Skeletal muscle satellite cell (primary cell): ENCODE results near the gene DLX2.

Experiments
- H3K27me3 ChIP-seq: 2 replicates; pipeline ENCODE4 v1.7.0; 2013; ENCODE audit warnings: low read length; ENCODE audit not compliant: control insufficient read depth, insufficient read depth
- H3K36me3 ChIP-seq: 2 replicates; pipeline ENCODE4 v1.7.0; 2013; ENCODE audit warnings: mild to moderate bottlenecking, control low read depth, low read length; ENCODE audit not compliant: insufficient read depth
- H3K4me1 ChIP-seq: 2 replicates; pipeline ENCODE4 v1.7.0; 2013; ENCODE audit warnings: low read length; ENCODE audit not compliant: control insufficient read depth, insufficient read depth
- H3K4me2 ChIP-seq: 2 replicates; pipeline ENCODE4 v1.7.0; 2013; ENCODE audit warnings: mild to moderate bottlenecking, low read length
- H3K4me3 ChIP-seq: 2 replicates; pipeline ENCODE4 v1.7.0; 2013; ENCODE audit warnings: low read length
- H3K9ac ChIP-seq: 2 replicates; pipeline ENCODE4 v1.7.0; 2013; ENCODE audit warnings: mild to moderate bottlenecking, low read depth, low read length, moderate library complexity
- H3K9me3 ChIP-seq: replicated peaks from 2 replicates; pipeline ENCODE4 v1.7.0; 2013; ENCODE audit warnings: mild to moderate bottlenecking, control low read depth, low read length

Gene DLX2

DNA sequence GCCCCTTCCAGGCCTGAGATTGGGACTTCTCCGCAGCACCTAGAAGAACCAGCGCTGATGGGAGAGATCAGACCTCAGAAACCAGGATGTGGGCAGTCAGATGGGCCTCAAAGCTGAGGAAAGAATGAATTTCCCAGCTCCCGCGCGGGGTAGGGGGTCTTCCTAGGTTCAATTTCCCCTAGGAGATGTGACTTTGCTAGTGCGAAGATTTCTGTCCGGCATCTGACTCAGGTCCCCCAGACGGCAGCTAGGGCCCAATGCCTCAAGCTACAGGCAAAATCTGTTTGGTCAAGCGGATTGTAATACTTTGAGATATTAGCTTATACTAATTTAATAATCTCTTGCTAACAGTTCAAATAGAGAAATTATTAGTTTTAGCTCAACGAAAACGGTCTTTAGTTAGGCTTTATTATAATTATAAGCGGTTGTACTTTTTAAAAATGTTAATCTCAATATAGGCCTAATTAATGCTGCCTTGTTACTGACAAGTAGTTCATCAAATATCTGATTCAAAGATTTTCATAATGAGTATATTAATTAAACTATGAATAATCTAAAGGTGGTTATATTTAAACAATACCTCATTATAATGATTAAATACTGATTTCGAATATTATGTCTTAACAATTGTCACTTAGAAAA, 11.6 kb downstream of the DLX2 start:
- Histone ChIP-seq H3K9me3 (no peaks in the 10 kb centered on the region), H3K9ac (no peak overlapping the region), H3K4me3 (no peak overlapping the region), H3K36me3 (peaks cover 12% of the 10 kb centered on the region), H3K4me1 (peaks cover 33% of the 10 kb centered on the region), H3K4me2 (no peak overlapping the region), H3K27me3 (peaks cover 7% of the 10 kb centered on the region)

DNA sequence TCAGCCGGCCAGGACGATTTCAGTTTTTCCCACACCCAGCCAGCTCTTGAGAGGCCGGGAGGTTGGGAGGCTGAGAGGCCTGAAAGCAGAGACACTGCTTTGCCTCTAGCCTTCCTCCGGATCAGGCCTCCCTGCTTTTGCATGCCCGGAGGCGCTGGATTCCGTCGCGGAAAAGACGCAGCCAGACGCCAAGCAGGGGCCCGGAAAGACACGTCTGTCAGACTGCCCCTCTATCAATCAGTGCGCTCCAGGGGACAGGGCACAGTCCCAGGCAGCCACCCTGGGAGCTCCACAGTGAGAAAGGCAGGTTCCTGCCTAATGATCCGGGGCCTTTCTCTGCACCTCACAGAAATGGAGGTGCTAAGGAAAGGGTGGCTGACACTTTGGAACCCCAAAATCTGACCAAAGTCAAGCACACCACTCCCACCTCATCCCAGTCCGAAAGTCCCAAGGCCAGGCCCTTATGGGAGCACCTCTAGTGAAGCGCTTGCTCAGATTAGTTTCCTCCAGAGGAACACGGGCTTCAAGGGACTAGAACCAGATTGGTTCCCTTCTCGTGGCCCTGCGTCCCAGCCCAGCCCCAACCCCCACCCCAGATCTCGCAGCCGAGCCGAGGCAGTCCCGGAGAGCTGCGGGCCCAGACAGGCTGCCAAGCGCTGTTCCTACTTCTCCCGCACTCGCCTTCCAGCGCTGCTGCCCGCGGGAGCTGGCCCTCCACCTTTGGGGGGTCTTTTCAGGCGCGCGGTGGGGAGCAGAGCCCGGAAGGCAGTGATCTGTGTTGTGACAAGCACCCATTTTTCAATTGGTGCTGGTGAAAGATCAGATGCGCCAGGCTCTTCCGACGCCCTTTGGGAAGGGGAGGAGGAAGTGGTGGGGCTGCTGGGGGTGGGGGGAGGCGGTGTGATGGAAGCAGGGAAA, 12.4 kb downstream of the DLX2 start:
- Histone ChIP-seq H3K4me1 (peaks cover 27% of the 10 kb centered on the region), H3K9ac (no peak overlapping the region), H3K4me2 (no peak overlapping the region)

GRCh38 chr2:172089633-172090032, 13.1 kb downstream of the DLX2 start:
- peaks cover 27% of the 10 kb centered on the region for H3K4me1 ChIP-seq
- no peak overlapping the region for H3K4me3 ChIP-seq
- no peak overlapping the region for H3K4me2 ChIP-seq
- peaks cover 12% of the 10 kb centered on the region for H3K36me3 ChIP-seq
- H3K27me3 ChIP-seq, result peaks cover 7% of the 10 kb centered on the region
- H3K9ac ChIP-seq, result no peak overlapping the region
- H3K9me3 ChIP-seq, result no peaks in the 10 kb centered on the region

More for the DNA sequence above, 12.4 kb downstream of the DLX2 start:
- Histone ChIP-seq H3K36me3 (peaks cover 12% of the 10 kb centered on the region), H3K27me3 (peaks cover 7% of the 10 kb centered on the region), H3K4me3 (no peak overlapping the region), H3K9me3 (no peaks in the 10 kb centered on the region)

- Histone ChIP-seq H3K4me2 (no peak overlapping the region), H3K9me3 (no peaks in the 10 kb centered on the region), H3K4me3 (no peak overlapping the region), H3K9ac (no peak overlapping the region), H3K4me1 (peaks cover 30% of the 10 kb centered on the region), H3K27me3 (peaks cover 7% of the 10 kb centered on the region), H3K36me3 (peaks cover 12% of the 10 kb centered on the region)
Measured at GRCh38 chr2:172089005-172089504, 13.6 kb downstream of the DLX2 start.

DNA sequence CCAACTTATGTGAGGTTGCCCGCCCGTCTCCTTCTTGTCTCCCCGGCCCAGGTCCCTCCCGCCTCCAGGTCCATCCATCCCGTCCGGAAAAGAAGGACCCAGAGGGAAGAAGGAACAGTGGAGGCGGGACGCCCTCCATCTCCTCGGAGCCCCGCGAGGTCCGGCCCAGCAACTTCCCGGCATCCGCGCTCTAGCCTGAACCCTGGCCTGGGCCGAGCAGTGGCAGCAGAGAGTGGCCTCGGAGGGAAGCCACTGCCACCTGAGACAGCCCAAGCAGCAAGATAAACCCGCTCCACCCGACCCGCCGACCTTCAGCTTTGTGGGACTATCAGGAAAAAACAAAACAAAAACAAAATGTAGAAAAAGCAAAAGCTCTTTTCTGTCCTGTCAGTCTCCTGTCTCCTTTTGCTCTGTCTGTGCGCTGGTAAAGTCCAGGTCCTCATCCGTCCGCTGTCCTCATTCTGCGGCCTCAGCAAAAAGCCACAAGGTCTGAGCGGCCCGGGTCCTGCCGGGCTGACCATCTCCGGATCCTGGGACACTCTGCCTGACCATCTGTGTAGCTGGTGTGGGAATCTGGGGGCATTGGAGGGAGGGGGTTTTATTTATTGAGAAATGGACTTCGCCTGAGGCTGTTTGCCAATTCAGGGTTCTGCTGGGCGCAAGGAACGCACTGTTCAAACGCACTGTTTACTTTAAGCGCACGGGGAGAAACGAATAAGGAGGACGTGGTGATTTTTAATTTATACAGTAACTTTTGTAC, 14.3 kb downstream of the DLX2 start:
- H3K27me3 ChIP-seq, result peaks cover 4% of the 10 kb centered on the region

GRCh38 chr2:172087780-172088244, 14.9 kb downstream of the DLX2 start:
- H3K9me3 ChIP-seq, result no peaks in the 10 kb centered on the region
- peak overlapping the region; percentile 97 for H3K4me2 ChIP-seq
- no peak overlapping the region for H3K9ac ChIP-seq
- H3K4me1 ChIP-seq, result peaks cover 34% of the 10 kb centered on the region
- H3K27me3 ChIP-seq, result peaks cover 5% of the 10 kb centered on the region
- peaks cover 12% of the 10 kb centered on the region for H3K36me3 ChIP-seq
- H3K4me3 ChIP-seq, result peak overlapping the region; percentile 89

More for the DNA sequence above, 14.3 kb downstream of the DLX2 start:
- Histone ChIP-seq H3K9ac (no peak overlapping the region), H3K4me3 (no peak overlapping the region), H3K4me2 (peak overlapping the region; percentile 97), H3K4me1 (peaks cover 30% of the 10 kb centered on the region), H3K9me3 (no peaks in the 10 kb centered on the region), H3K36me3 (peaks cover 12% of the 10 kb centered on the region)

DNA sequence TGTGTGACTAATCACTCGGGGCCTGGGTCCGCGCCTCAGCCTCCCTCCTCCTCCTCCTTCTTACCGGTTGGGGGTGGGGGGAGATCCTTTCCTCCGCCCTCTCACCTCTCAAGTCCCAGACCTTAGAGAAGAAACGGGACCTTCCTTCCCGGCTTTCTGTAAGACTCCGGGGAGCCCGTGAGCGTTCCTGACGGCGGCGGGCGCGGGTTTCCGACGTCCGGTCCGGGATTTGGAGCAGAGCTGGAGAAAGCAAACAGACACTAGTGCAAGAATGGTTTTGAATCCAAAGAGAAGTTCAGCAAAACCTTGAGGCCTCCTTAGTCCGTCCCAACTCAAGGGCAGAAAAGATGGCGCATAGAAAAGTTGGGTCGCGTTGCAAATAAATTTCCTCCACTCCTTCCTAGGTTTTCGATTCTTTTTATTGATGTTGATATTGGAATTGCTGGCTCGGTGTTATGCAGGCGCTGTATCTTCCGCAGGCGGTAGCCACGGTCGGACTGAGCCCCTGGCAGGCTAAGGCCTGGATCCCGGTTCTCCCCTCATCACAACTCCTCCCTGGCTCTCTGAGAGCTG, 15.4 kb downstream of the DLX2 start:
- Histone ChIP-seq H3K4me1 (peaks cover 38% of the 10 kb centered on the region), H3K4me3 (peak overlapping the region; percentile 89), H3K27me3 (peaks cover 10% of the 10 kb centered on the region), H3K36me3 (peaks cover 12% of the 10 kb centered on the region), H3K9me3 (no peaks in the 10 kb centered on the region), H3K9ac (peak overlapping the region; percentile 84), H3K4me2 (peak overlapping the region; percentile 97)

DNA sequence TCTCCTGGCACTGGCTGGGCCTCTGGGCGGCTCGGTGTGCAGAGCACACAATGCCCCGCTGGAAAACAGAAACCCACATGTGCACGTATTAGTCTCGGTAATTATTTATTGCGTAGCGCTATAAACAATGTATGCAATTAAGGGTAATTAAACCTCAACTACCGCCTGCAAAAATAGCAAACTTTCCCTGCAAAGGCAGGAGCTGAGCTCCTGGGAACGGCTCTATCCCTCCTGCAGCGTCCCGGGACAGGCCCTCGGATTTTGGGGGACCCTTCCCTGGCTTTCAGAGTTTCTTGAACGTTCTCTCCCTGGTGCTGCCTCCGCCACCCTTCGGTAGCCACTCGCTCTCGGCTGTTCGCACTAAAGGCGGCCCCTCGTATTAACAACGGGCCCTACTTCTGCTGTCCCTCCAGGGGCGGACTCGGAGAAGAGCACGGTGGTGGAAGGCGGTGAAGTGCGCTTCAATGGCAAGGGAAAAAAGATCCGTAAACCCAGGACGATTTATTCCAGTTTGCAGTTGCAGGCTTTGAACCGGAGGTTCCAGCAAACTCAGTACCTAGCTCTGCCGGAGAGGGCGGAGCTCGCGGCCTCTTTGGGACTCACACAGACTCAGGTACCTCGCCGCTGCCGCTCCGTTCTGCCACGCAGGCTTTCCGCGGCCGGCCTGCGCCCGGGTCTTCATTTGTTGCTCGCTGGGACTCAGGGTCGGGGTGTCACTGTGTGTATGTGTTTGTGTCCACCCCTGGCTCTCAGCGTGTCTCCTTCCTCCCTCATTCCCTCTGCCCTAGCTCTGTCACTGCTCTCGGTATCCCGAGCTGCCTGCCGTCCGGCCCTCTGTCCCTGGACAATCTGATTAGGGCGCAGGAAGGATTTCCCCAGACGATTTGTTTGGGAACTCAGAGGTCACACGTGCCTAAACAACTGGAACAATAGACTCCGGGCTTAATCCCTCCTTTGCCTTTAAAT, 16.2 kb downstream of the DLX2 start:
- peaks cover 12% of the 10 kb centered on the region for H3K36me3 ChIP-seq
- H3K9ac ChIP-seq, result peak overlapping the region; percentile 84
- H3K4me2 ChIP-seq, result peak overlapping the region; percentile 97
- H3K4me3 ChIP-seq, result peak overlapping the region; percentile 89
- no peaks in the 10 kb centered on the region for H3K9me3 ChIP-seq
- peaks cover 38% of the 10 kb centered on the region for H3K4me1 ChIP-seq
- peaks cover 11% of the 10 kb centered on the region for H3K27me3 ChIP-seq

GRCh38 chr2:172085460-172086159, 17.1 kb downstream of the DLX2 start, which contains the start of gene DLX1:
DLX1 (plus strand) TSS chr2:172085507; CDS start chr2:172085678, 171 bp downstream.
- peak within 1 kb of the TSS; percentile 97 for H3K4me2 ChIP-seq
- peaks cover 12% of the 10 kb centered on the region for H3K36me3 ChIP-seq
- no peaks in the 10 kb centered on the region for H3K9me3 ChIP-seq
- H3K27me3 ChIP-seq, result peaks cover 11% of the 10 kb centered on the region
- H3K9ac ChIP-seq, result peak within 1 kb of the TSS; percentile 84
- peaks cover 38% of the 10 kb centered on the region for H3K4me1 ChIP-seq
- H3K4me3 ChIP-seq, result peak within 1 kb of the TSS; percentile 89
